GM18499 (cell line): ENCODE measurements around the gene CXCL13.
"Not testable (repeated sequence)": the region's sequence is repeated elsewhere in the genome, so short reads cannot be mapped to it uniquely, and the experiment has no call there.

Experiments
- ATAC-seq: cut with Tn5 transposase; IDR thresholded peaks from one replicate; pipeline ENCODE4 v1.9.1; 2021; ENCODE audit warnings: moderate number of reproducible peaks; ENCODE audit not compliant: insufficient read depth, unreplicated experiment

CXCL13 gene

DNA sequence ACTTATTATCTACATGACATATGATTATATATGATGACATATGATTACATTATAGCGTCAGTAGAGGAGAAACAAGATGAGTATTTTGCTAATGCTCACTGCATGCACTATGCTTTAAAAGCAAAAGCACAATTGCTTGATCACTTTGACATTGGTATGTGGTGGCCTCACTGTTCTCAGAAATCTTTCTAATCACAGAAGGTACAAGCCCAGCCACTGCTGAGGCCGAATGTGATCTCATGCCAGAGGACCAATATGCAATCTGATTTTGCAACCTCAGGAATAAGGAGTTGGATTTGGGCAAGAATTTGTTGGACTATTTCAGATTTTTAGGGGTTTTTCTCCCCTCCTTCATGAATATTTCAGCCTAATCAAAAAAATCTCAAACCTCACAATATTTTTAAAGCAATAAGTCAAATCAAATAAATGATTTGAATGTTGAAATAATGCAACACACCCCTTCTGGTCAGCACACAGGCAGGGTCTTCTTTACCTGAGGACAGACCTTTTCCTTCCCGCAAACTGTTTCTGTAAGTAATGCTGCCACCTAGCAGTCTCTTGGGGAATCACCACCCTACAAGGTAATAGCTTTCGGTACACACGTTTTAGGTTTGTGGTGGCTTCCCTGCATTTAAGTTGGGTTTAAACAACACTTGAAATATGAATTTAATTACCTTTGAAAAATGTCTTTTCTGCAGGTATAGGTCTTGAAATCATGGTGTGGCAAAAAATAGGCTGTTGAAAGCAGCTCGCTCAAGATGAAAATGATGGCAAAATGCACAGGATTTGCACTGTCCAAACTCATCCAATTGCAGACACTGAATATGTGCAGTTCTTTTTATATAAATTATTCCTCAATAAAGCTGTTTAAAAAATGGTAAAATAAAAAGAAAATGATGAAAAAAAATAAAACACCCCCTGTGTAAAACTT is 4.8 kb upstream of the CXCL13 start:
- no peak for ATAC-seq

- ATAC-seq, result no peak
These were observed 3.9 kb upstream of the CXCL13 start for GRCh38 chr4:77601614-77602187.

GRCh38 chr4:77613267-77613666 is 7.6 kb downstream of the CXCL13 start:
- ATAC-seq, result no peak

DNA sequence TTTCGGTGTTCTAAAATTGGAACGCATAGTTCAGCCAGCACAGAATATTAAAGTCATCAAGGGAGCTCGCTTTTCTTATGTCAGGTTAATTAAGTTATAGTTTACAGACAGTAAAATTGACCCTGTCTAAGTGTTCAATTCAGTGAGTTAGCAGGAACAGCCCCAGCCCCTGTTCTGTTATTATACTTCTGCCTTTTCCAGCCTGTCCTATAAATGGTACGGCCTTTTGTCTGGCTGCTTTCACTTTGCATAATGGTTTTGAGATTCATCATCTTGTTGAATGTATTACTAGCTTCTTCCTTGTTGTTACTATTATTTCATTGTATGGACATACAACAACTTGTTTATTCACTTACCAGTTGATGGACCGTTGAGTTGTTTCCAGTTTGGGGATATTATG is 9.5 kb downstream of the CXCL13 start:
- ATAC-seq, result no peak

DNA sequence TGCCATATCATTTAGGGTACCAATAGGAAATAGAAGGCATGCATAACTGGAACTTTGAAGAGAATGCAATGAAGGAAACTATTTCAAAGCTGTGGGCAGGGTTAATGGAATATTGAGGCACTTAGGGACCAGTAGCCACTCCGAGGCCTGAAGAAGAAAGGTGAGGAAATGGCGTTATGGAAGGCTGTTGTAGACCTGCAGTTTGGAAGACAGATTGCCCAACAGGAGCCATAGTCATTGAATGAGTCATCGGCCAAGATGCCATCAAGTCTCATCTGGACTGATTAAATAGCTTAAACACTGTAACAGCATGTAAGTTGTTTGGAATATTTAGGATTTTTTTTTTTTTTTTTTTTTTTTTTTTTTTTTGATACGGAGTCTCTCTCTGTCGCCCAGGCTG is 11.6 kb downstream of the CXCL13 start:
- ATAC-seq, result no peak

GRCh38 chr4:77618383-77619241 is 13.0 kb downstream of the CXCL13 start:
- peak; percentile 76 for ATAC-seq

- no peak for ATAC-seq
These were observed 13.8 kb downstream of the CXCL13 start for GRCh38 chr4:77619408-77619807.

- ATAC-seq, result no peak
These were observed 15.6 kb downstream of the CXCL13 start for GRCh38 chr4:77621254-77621653.

DNA sequence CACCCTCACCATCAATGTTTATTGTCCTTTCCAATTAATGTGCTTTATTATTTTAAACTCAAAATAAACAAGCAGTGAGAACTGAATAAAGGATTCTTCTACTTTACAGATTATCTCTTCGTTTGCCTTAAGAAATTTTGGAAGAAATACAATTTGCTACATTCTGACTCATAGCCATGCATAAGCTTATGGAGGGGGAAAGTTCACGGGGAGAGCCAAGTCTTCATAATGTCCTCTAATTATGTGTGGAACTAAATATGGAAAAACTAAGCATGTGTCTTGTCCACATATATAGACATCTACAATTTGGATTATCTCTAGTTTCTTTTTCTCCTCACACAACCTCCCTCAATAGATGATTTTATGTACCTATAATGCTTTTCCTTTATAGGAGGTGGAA is 17.5 kb downstream of the CXCL13 start:
- ATAC-seq, result no peak

GRCh38 chr4:77624213-77624612 is 18.6 kb downstream of the CXCL13 start:
- no peak for ATAC-seq

GRCh38 chr4:77625485-77625884 is 19.9 kb downstream of the CXCL13 start:
- ATAC-seq, result no peak

DNA sequence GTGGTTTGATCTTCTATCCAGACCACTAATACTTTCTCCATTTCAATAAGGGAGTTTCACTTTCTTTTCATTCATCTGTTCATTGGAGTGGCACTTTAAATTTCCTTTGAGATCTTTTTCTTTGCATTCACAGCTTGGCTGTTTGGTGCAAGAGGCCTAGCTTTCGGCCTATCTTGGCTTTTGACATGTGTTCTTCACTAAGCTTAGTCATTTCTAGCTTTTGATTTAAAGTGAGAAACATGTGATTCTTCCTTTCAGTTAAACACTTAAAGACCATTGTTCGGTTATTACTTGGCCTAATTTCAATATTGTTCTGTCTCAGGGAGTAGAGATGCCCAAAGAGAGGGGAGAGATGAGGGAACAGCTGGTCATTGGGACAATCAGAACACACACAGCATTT is 24.3 kb downstream of the CXCL13 start:
- peak; percentile 91 for ATAC-seq

DNA sequence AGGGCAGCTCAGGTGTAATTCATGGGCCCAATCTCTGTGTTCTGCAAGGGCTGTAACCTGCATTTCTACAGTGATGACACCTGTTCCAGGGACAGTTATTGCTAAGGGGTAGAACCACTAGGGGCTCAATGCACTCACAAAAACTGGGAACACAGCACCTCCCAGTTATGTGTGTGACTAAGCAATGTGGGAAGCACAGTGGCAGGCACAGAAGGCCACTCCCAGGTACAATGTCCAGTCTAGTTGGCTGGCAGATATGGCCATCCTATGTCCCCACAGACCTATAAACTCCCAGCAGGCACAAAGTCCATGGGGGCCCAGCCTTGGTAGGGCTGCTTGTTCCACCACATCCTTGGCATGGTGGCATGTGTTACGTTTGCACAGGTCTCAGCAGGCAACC is 25.7 kb downstream of the CXCL13 start:
- no peak for ATAC-seq

DNA sequence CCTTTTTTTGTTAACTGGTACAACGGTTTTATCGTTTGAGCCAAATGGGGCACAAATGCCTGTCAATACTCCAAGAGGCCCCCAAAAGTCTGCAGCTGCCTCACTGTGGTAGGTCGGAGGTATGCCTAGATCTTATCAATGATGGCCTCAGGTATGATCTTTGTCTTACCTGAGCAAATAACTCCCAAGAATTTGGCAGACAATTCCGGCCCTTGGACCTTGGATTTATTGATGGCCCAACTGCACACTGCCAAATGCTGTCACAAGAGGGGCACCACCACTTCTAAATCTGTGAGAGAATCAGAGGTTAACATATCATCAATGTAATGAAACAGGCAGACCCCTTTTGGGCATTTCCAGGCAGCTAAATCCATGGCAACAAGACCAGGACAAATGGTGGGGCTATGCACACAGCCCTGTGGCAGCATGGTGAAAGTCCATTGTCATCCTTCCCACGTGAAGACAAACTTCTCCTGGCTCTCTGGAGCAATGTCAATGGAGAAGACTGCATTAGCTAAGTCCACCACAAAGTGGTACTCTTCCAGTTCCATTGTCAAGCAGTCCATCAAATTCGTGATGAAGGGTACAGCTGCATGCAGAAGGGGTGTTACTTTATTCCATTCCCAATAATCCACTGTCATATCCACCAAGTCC is 28.6 kb downstream of the CXCL13 start:
- no peak for ATAC-seq

DNA sequence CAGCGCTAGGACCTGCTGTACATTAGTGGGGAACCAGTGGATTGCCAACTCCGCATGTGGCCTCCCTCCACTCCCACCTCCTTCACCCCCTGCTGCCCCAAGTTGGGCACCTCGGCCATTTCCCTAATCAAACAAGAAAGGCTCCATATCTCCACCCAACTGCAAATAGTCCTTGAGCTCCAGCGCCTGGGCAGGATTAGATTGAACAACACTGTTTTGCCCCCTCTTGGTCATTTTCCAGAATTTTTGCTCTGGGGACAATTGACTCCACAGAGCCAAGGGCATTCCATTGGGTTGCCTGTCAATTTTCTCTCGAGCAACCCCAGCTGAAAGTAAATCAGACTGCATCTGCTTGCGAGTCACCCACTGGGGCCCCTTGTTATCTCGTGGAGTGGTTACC is 29.6 kb downstream of the CXCL13 start:
- ATAC-seq, result no peak

DNA sequence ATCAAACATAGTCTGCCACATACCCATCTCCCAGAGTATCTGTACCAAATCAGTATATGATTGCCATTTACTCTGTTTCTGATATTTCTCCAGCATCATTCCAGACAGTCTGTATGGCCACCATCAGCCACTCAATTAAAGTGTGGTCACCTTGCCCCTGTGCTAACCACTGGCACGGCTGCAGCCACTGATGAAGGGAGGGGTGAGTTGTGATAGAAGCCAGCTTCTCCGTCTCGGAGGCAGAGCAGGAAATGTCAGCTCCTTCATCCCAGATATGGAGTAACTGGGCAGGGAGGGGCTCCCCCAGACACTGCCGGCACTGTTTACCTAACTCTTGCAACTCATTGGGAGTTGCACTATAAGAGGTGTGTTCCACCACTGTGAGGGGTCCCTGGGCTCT is 30.3 kb downstream of the CXCL13 start:
- no peak for ATAC-seq

GRCh38 chr4:77636902-77637301 is 31.3 kb downstream of the CXCL13 start:
- no peak for ATAC-seq

GRCh38 chr4:77644069-77644468 is 38.4 kb downstream of the CXCL13 start:
- ATAC-seq, result not testable (repeated sequence)

DNA sequence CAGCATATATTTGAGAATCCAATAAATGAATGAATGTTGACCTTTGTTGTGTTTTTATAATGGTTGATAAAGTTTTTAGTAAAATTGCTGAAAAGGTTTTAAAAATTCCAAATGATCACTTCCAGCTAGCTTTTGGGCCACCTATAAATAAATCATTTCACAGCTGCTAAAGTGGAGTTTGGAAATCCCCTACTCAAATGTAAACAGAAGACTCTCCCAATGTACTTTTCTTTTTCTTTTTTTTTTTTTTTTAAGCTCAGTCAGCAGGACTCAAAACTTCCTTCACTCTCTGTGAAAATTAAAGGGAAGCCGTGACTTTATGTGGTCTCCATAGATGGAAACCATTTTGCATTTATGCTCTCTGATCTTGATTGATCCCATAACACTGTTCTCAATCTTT is 45.2 kb downstream of the CXCL13 start:
- no peak for ATAC-seq

DNA sequence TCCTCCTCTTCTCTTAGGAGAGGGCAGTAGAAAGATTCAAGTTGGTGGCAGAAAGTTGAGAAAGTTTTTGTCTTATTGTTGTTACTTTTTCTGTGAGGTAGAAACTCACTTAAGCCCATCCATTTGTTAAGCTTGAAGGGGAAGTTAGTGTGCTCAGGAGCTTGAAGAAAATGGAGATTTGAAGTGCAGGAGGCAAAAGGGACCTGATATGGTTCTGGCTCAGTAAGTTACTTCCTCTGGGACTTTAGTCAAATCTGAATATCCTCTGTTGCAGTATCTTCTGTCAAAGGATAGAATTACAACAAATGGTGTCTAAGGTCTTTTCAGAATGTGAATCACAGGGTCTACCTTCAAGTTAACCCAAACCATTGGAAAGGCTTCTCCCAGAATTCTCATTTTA is 46.2 kb downstream of the CXCL13 start:
- no peak for ATAC-seq
